Stimulated activated CD8-positive, alpha-beta memory T cell treated with anti-CD3 and anti-CD28 coated beads, Interleukin-15, amount 100 ng/mL, for 4 hours (primary cell): Measurements from ENCODE around the gene TBC1D21.

ENCODE experiments used
- DNase-seq, 2 donors: peaks; one replicate each; pipeline ENCODE4 v3.0.0-alpha.2; 2020; ENCODE audit warnings: low read depth in 2 of 2

Gene TBC1D21

GRCh38 chr15:73889053-73889761 lies 15.8 kb downstream of the TBC1D21 start:
- no peak for DNase-seq

GRCh38 chr15:73889762-73890124 lies 16.4 kb downstream of the TBC1D21 start:
- DNase-seq, result no peak

GRCh38 chr15:73891328-73892315 lies 18.3 kb downstream of the TBC1D21 start:
- DNase-seq, result no peak

- no peak for DNase-seq
Observed at GRCh38 chr15:73892446-73893226, 19.3 kb downstream of the TBC1D21 start.

GRCh38 chr15:73894133-73894814 lies 20.9 kb downstream of the TBC1D21 start:
- no peak for DNase-seq

GRCh38 chr15:73897441-73898261 lies 24.3 kb downstream of the TBC1D21 start:
- no peak for DNase-seq

GRCh38 chr15:73899197-73900094 lies 26.1 kb downstream of the TBC1D21 start:
- DNase-seq, result no peak

GRCh38 chr15:73900095-73900712 lies 26.8 kb downstream of the TBC1D21 start:
- no peak for DNase-seq

GRCh38 chr15:73901126-73901810 lies 27.9 kb downstream of the TBC1D21 start:
- no peak for DNase-seq

- DNase-seq, result no peak
Observed at GRCh38 chr15:73902121-73903020, 29.0 kb downstream of the TBC1D21 start.

- DNase-seq, result no peak
Observed at GRCh38 chr15:73904026-73904815, 30.9 kb downstream of the TBC1D21 start.

- no peak for DNase-seq
Observed at GRCh38 chr15:73905225-73905827, 32.0 kb downstream of the TBC1D21 start.

GRCh38 chr15:73906346-73907034 lies 33.1 kb downstream of the TBC1D21 start:
- DNase-seq, result no peak

GRCh38 chr15:73907035-73907408 lies 33.7 kb downstream of the TBC1D21 start:
- no peak for DNase-seq

- DNase-seq, result peak; percentile 21 to 36
Observed at GRCh38 chr15:73908030-73908821, 34.9 kb downstream of the TBC1D21 start.
